Suppressor macrophage (primary cell): Measurements from ENCODE around the gene MICOS13.
A peak's percentile ranks its signal among the peaks of the same experiment; 100 is the strongest.
"Not testable (repeated sequence)": the region's sequence is repeated elsewhere in the genome, so short reads cannot be mapped to it uniquely, and the experiment has no call there.

Experiments
- DNase-seq, 4 experiments: peaks; one replicate each; pipeline ENCODE4 v3.0.0-alpha.2; 2020 to 2022
- total RNA-seq, 17 experiments: gene quantifications; one replicate each; lab custom pipeline; 2026; ENCODE audit warnings: mixed read lengths in 6 of 17, inconsistent platforms in 3 of 17; lab: John Stamatoyannopoulos, UW

The MICOS13 gene
- 14.0 to 46.1 (median 23.4) reads per million in 17 experiments for total RNA-seq

- DNase-seq, result peak; percentile 99
These were observed at the start of gene MICOS13, which contains the start of gene HSD11B1L for GRCh38 chr19:5680437-5681368. TSS of gene MICOS13 (minus strand) at chr19:5680516. CDS start at chr19:5680486, 30 bp downstream. TSS of gene HSD11B1L (plus strand) at chr19:5681027. CDS start at chr19:5684833, 3,806 bp downstream.

GRCh38 chr19:5727453-5728050 is 47.2 kb upstream of the MICOS13 start:
- no peak for DNase-seq

GRCh38 chr19:5719961-5720790 is 39.9 kb upstream of the MICOS13 start, which contains the start of the genes CATSPERD and LONP1:
TSS of gene CATSPERD (plus strand) at chr19:5720637. CDS start at chr19:5720738, 101 bp downstream.
TSS of gene LONP1 (minus strand) at chr19:5720146. CDS start at chr19:5720132, 14 bp downstream.
- DNase-seq, result peak; percentile 99 to 100 (median 100)

GRCh38 chr19:5719274-5719960 is 39.1 kb upstream of the MICOS13 start:
- DNase-seq, result peak; percentile 31 to 41 (median 35)

GRCh38 chr19:5718579-5719273 is 38.4 kb upstream of the MICOS13 start:
- DNase-seq, result peak; percentile 78 to 86 (median 81)

GRCh38 chr19:5718037-5718578 is 37.8 kb upstream of the MICOS13 start:
- peak; percentile 71 to 80 (median 76) for DNase-seq

GRCh38 chr19:5717215-5717935 is 37.1 kb upstream of the MICOS13 start:
- DNase-seq, result peak; percentile 30 to 52 (median 46)

GRCh38 chr19:5714816-5715215 is 34.5 kb upstream of the MICOS13 start:
- DNase-seq, result no peak

- no peak for DNase-seq
These were observed 32.9 kb upstream of the MICOS13 start for GRCh38 chr19:5713228-5713627.

GRCh38 chr19:5711713-5712161 is 31.4 kb upstream of the MICOS13 start:
- DNase-seq, result no peak

- no peak for DNase-seq
These were observed 30.7 kb upstream of the MICOS13 start for GRCh38 chr19:5711025-5711424.

- DNase-seq, result no peak
These were observed 27.6 kb upstream of the MICOS13 start for GRCh38 chr19:5707576-5708575.

- no peak for DNase-seq
These were observed 26.7 kb upstream of the MICOS13 start for GRCh38 chr19:5706876-5707573.

- no peak for DNase-seq
These were observed 25.2 kb upstream of the MICOS13 start for GRCh38 chr19:5705552-5705951.

- DNase-seq, result no peak
These were observed 23.8 kb upstream of the MICOS13 start for GRCh38 chr19:5703819-5704818.

- DNase-seq, result not testable (repeated sequence)
These were observed 21.7 kb upstream of the MICOS13 start for GRCh38 chr19:5702053-5702410.
